Immature natural killer cell (primary cell): ENCODE measurements around the gene ABCG1. TPM values are rescaled to one million over a fixed set of nuclear protein-coding genes. Genes with fewer than 3 reads are reported as not detected.

ENCODE experiments used
- DNase-seq, 3 donors: peaks; one replicate each; pipeline ENCODE4 v3.0.0; 2022; ENCODE audit warnings: mixed read lengths in 1 of 3
- H3K27ac Mint-ChIP-seq, 6 donors: one replicate each; pipeline ENCODE4 v1.8.0; 2020; ENCODE audit warnings: mixed read lengths in 6 of 6, mild to moderate bottlenecking in 5 of 6, inconsistent platforms in 4 of 6, moderate library complexity in 3 of 6
- H3K27me3 Mint-ChIP-seq, 3 donors: one replicate each; pipeline ENCODE4 v1.8.0; 2020 to 2021; ENCODE audit warnings: low read depth in 3 of 3, mild to moderate bottlenecking in 3 of 3, mixed read lengths in 3 of 3, moderate library complexity in 3 of 3, inconsistent platforms in 1 of 3
- H3K36me3 Mint-ChIP-seq, 3 donors: one replicate each; pipeline ENCODE4 v1.8.0; 2020; ENCODE audit warnings: mixed read lengths in 3 of 3, inconsistent platforms in 2 of 3, mild to moderate bottlenecking in 2 of 3
- H3K4me1 Mint-ChIP-seq, 2 donors: one replicate each; pipeline ENCODE4 v1.8.0; 2020; ENCODE audit warnings: inconsistent platforms in 2 of 2, mild to moderate bottlenecking in 2 of 2, mixed read lengths in 2 of 2, moderate library complexity in 1 of 2
- H3K4me3 Mint-ChIP-seq, 5 donors: one replicate each; pipeline ENCODE4 v1.8.0; 2020; ENCODE audit warnings: mild to moderate bottlenecking in 5 of 5, mixed read lengths in 5 of 5, inconsistent platforms in 3 of 5, moderate library complexity in 3 of 5
- H3K9me3 Mint-ChIP-seq, 6 donors: one replicate each; pipeline ENCODE4 v1.8.0; 2020; ENCODE audit warnings: mild to moderate bottlenecking in 6 of 6, mixed read lengths in 6 of 6, inconsistent platforms in 4 of 6, moderate library complexity in 3 of 6
- polyA plus RNA-seq, 3 donors: library from polyadenylated mRNA; unstranded; fragments of 300-500 nt; fragmentation: Illumina TruSeq; gene quantifications; one replicate each; pipeline ENCODE4 v1.2.3, GENCODE V29; 2021

The ABCG1 gene
- polyA plus RNA-seq, 3 donors from 2014 or later = 4.3 to 10.9 (median 8.2) TPM

DNA sequence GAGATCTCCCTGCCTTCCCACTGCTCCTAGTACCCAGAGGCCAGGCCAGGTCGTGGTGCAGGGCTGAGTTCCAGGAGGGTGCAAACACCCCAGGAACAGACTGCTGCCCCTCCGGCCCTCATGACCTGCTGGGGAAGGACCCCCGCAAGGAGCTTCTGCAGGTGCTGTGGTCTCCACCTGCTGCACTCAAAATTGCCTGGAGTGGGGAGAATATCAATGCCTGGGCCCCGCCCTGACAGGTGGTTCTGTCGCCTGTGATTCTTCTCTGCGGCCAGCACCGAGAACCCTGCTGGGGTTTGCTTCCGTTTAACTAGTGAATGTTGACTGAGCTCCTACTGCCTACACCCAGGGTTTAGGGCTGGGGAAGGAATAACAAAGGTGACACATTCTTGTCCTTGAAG, 98.4 kb downstream of the ABCG1 start:
- no peak overlapping the region for H3K4me3 Mint-ChIP-seq
- H3K9me3 Mint-ChIP-seq = no peaks in the 10 kb centered on the region
- peaks cover 15 to 16% of the 10 kb centered on the region in 2 donors for H3K4me1 Mint-ChIP-seq
- DNase-seq = no peak
- H3K27ac Mint-ChIP-seq = no peak overlapping the region
- no peaks in the 10 kb centered on the region for H3K36me3 Mint-ChIP-seq
- peaks cover 0 to 3% (median under 1%) of the 10 kb centered on the region in 3 donors for H3K27me3 Mint-ChIP-seq

DNA sequence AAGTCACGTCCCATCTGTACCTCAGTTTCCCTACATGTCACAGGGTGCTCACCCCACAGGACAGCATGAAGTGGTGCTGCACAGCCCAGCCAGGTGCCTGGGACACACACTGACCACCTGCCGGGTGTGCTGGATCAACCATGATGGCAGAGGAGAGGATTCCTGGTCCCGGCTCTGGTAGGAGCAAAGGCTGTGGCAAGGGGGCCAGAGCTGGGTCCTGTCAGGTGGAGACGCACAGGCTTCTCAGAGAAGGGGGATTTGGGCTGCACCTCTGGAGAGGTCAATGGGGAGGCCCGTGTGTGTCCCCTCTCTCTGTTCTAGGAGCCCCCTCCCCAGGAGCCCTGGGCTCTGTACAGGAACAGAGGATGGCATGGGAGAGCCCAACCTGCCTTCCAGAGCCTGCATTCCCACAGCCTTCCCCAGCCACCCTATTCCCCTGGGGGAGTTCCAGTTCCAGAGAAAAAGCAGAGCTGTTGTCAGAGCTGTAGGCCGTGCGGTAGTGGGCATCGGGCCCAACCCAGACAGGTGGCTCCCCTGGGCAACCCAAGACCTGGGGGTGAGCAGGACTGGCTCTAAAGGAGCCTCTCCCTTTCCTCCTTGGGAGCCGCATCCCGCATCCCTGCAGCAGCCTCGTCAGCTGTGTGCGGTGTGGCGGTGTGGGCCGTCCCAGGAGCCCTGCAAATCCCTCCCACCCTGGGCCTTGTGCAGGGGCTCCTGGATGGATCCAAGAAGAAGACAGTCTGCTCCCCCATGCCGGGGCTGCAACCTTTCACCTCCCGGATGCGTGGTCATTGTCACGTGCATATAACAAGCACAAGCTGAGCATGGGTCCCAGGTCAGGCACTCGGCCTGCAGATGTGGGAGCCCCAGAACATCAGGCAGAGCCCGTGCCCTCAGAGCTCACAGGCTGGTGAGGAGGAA, 99.1 kb downstream of the ABCG1 start:
- Mint-ChIP-seq H3K36me3 (no peaks in the 10 kb centered on the region), H3K27ac (no peak overlapping the region), H3K4me1 (peaks cover 15 to 16% of the 10 kb centered on the region in 2 donors), H3K9me3 (no peaks in the 10 kb centered on the region), H3K4me3 (no peak overlapping the region), H3K27me3 (peaks cover 0 to 3% (median 2%) of the 10 kb centered on the region in 3 donors)
- DNase-seq = no peak

DNA sequence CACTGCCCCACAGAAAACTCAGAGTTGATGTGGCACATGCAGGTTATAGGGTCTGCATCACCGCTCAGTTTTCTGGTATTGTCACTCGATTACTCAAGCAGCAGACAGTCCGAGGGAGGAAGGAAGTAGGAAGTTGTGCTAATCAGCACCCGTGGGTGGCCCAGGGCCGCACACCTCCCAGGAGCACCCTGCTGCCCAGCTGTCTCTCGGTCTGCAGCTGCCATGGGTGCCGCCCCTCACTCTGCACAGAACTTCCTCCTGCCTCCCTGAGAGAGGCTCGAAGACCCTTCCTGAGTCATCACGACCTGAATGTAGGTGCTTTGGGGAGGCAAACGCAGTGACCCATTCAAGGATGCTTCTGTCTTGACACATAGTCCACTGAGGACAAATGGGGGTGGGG, 100.4 kb downstream of the ABCG1 start:
- H3K36me3 Mint-ChIP-seq = no peaks in the 10 kb centered on the region
- no peaks in the 10 kb centered on the region for H3K9me3 Mint-ChIP-seq
- peak overlapping the region in 4 of 5 donors; percentile 23 to 57 (median 48) for H3K4me3 Mint-ChIP-seq
- DNase-seq = peak in 1 of 3 donors; percentile 17
- peaks cover 0 to 5% (median 2%) of the 10 kb centered on the region in 3 donors for H3K27me3 Mint-ChIP-seq
- H3K4me1 Mint-ChIP-seq = peaks cover 15 to 16% of the 10 kb centered on the region in 2 donors
- H3K27ac Mint-ChIP-seq = peak overlapping the region in 2 of 6 donors; percentile 26 to 43

DNA sequence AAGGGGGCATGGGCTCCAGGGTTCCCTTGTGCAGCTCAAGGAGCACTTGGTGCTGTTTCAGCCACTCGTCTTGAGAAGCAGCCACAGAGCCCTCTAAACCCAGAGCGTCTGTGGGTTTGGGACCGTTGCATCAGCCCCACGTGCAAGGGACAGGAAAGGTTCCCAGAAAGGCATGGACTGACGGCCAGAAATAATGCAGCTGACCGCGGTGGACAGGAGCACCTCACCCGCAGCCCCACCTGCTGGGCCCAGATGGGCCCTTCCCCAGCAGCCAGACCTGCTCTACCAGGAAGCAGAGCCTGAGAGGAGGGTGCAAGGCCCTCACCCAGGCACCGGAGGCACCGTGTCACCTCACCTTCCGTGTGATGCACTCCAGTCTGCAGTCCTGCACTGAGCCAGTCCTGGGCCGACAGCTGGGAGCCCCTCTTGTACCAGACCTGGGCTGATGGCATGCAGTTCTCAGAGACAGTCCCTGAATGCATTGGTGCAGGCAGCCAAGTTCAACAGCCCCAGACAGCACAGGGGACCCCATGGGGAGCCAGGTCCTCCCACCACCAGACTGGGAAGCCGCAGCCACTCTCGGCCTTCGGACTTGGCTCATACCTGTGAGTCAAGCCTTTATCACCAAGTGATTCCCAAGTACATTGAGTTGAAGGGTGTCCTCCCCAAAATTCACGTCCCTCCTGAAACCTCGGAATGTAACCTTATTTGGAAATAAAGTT, 101.1 kb downstream of the ABCG1 start:
- peak overlapping the region in 1 of 5 donors; percentile 29 for H3K4me3 Mint-ChIP-seq
- no peak for DNase-seq
- peak overlapping the region in 1 of 6 donors; percentile 43 for H3K27ac Mint-ChIP-seq
- peaks cover 15 to 16% of the 10 kb centered on the region in 2 donors for H3K4me1 Mint-ChIP-seq
- no peaks in the 10 kb centered on the region for H3K36me3 Mint-ChIP-seq
- peaks cover 0 to 7% (median 5%) of the 10 kb centered on the region in 3 donors for H3K27me3 Mint-ChIP-seq
- H3K9me3 Mint-ChIP-seq = no peaks in the 10 kb centered on the region

DNA sequence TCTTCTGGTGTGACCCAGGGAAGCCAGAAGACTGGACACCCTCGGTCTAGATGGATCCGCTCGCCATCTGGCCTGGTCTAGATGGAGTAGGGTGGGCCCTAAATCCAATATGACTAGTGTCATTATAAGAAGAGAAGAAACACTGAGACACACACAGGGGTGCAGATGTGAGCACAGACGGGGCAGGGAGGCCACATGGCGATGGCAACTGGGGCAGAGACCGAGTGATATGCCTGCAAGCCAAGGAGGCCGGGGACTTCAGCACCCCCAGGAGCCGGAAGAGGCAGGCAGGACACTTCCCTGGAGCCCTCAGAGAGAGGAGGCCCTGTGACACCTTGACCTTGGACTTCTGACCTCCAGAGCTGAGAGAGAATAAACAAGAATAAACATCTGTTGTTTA, 101.9 kb downstream of the ABCG1 start:
- Mint-ChIP-seq H3K27ac (peak overlapping the region in 1 of 6 donors; percentile 5), H3K4me1 (peaks cover 15 to 16% of the 10 kb centered on the region in 2 donors), H3K9me3 (no peaks in the 10 kb centered on the region), H3K27me3 (peaks cover 0 to 11% (median 7%) of the 10 kb centered on the region in 3 donors), H3K36me3 (no peaks in the 10 kb centered on the region), H3K4me3 (peak overlapping the region in 1 of 5 donors; percentile 43)
- no peak for DNase-seq

DNA sequence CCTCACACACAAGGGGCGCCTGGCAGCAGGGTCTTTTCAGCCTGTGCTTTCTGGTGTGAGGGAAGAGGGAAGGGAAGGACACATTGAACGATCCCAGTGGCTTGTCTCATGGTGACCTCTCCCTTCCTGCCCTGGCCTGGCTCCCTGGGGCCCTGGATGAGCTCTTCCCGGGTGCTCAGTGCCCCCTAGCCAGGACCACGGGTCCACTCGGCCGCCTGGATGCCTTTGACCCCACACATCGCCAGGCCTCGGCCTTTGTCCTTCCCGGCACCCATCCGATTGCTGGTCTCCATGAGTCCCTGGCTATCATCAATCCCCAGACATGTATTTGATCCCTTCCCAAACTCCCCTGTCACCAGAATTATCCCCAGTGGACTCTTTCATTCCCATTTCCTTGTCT, 102.3 kb downstream of the ABCG1 start:
- Mint-ChIP-seq H3K27me3 (peaks cover 0 to 12% (median 7%) of the 10 kb centered on the region in 3 donors), H3K9me3 (no peaks in the 10 kb centered on the region)

DNA sequence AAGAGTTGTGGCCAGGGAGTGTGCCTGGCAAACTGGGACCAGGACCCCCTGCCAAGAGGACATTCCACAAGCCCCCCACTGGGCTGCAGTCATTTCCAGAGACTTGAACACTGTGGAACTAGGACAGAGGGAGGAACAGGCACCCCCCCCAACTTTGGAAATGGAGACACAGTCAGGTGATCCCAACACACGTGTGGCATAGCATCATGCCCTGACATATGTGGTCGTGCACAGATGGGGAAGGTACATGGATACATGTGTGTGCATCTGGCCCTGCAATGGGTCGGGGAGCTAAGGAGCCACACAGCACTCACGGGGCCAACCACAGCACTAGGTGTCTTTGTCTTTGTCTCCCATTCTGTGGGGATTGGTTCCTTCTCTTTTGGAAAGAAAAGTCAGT, 102.9 kb downstream of the ABCG1 start:
- no peak for DNase-seq
- H3K9me3 Mint-ChIP-seq = no peaks in the 10 kb centered on the region
- no peak overlapping the region for H3K4me3 Mint-ChIP-seq
- H3K27ac Mint-ChIP-seq = no peak overlapping the region
- peaks cover 0 to 12% (median 7%) of the 10 kb centered on the region in 3 donors for H3K27me3 Mint-ChIP-seq
- H3K36me3 Mint-ChIP-seq = no peaks in the 10 kb centered on the region
- H3K4me1 Mint-ChIP-seq = peaks cover 15 to 16% of the 10 kb centered on the region in 2 donors

More for the DNA sequence above, 102.3 kb downstream of the ABCG1 start:
- H3K4me3 Mint-ChIP-seq = no peak overlapping the region
- no peak for DNase-seq
- H3K4me1 Mint-ChIP-seq = peaks cover 15 to 16% of the 10 kb centered on the region in 2 donors
- no peaks in the 10 kb centered on the region for H3K36me3 Mint-ChIP-seq
- no peak overlapping the region for H3K27ac Mint-ChIP-seq

DNA sequence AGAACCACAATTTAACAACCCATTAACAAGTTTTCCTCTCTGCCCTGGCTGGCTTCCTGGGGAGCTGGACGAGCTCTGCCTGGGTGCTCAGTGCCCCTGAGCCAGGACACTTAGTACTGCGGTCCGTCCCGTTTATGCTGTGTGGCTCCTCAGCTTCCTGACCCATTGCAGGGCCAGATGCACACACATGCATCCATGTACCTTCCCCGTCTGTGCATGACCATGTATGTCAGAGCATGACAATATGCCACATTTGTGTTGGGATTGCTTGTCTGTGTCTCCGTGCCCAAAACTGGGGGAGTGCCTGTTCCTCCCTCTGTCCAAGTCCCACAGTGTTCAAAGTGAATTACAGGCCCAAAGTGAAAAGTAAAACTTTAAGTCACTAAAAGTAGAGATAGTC, 106.0 kb downstream of the ABCG1 start:
- Mint-ChIP-seq H3K36me3 (no peaks in the 10 kb centered on the region), H3K9me3 (no peaks in the 10 kb centered on the region), H3K4me3 (no peak overlapping the region), H3K4me1 (peaks cover 0 to 4% of the 10 kb centered on the region in 2 donors), H3K27ac (no peak overlapping the region), H3K27me3 (peaks cover 2 to 12% (median 5%) of the 10 kb centered on the region in 3 donors)
- no peak for DNase-seq

DNA sequence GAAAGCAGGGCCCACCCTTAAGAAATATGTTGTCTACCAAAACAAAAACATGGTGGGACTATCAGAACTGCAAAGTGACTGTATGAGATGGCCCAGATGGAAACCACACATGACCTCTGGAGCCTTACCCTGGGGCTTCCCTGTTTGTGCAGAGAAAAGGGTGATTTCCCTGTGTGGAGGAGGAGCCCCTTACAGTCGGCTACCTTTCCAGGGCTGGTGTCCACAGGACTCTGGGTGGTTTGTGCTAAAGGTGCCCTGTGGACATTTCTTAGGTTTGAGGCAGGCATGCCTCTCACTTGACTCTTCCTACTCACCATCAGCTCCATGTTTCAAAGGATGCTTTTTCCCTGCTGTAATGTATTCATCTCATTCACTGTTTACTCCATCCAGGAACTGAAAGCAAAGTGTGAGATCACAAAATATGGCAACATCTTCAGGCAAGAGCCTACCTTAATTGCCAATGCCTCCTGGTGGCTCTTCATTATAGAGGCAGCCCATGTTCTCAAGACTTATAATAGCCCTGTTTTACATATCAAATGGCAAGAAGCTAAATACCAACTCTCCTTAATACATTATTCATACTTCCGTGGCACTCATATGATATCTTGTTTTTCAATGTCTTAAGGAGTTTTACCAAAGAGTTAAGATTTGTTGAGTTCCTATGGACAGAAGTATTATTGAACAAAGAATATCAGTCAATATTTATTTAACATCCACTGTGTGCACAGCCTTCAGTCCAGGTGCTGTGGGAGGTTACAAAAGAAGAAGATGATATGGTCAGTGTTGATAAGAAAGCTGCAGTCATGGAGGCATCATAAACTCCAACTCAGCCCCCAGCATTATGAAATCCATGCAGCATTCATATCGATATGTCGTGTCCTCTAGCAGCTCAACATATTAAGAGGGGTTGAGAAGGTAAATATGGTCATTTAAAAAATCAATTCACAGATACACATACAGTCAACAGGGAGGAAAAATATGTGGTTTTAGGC, 111.7 kb downstream of the ABCG1 start:
- Mint-ChIP-seq H3K9me3 (peaks cover 5 to 18% (median 13%) of the 10 kb centered on the region in 6 donors), H3K4me3 (no peak overlapping the region), H3K4me1 (no peaks in the 10 kb centered on the region), H3K27ac (no peak overlapping the region), H3K27me3 (peaks cover 2 to 9% (median 7%) of the 10 kb centered on the region in 3 donors), H3K36me3 (peaks cover 4 to 7% (median 7%) of the 10 kb centered on the region in 3 donors)
- no peak for DNase-seq

DNA sequence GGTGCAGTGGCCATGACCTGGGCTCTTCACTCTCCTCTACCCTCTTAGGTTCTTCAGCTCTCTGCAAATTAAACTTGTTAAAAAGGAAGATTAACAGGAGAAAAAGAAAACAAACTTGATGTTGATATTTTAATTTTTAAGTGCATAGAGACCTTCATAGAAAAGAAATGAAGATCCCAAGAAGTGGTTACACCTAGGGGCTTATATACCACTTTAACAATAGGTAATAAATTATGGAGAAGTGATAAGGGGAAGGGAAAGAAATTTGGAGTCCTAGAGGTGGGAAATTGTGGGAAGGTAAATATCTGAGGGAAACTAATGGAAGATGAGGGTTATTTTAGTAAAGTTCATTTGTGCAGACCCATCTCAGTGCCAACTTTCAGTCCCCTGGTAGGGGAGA, 112.7 kb downstream of the ABCG1 start:
- Mint-ChIP-seq H3K27ac (no peak overlapping the region), H3K4me3 (no peak overlapping the region), H3K36me3 (peaks cover 4 to 7% (median 7%) of the 10 kb centered on the region in 3 donors), H3K9me3 (peaks cover 5 to 18% (median 13%) of the 10 kb centered on the region in 6 donors), H3K4me1 (no peaks in the 10 kb centered on the region), H3K27me3 (peaks cover 0 to 9% (median 5%) of the 10 kb centered on the region in 3 donors)
- DNase-seq = no peak

DNA sequence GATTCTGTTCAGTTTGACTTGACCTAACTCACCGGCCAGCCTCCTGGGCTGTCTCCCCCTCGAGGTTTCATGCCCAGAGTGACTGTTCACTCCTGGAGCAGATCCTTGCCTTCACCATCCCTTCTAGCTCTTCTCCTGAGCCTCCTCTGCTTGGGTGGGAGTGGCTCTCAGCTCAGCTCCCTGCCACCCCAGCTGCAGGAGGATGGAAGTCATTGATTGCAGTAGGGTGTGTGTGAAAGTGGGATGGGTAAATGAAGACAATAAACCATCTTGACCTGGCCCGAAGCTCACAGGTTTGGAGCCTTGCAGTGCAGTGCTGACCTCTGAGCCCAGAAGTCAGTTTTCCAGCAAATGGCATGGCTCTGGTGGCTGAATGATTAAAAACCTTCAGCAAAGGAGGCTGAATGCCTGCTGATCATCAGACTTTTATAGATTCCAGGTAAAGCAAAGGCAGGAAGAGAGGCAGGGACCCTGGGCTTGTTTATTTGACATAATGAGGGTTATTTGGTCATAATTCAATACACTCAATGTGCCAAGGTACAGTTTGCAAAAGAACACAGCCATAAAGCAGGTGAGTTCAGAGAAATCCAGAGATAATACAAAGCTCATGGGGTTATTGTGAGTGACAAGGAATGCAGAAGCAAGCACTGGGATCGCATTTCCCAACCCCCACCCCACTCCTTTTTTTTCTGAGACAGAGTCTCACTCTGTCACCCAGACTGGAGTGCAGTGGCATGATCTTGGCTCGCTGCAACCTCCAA, 113.8 kb downstream of the ABCG1 start:
- H3K36me3 Mint-ChIP-seq = peaks cover 4 to 7% (median 7%) of the 10 kb centered on the region in 3 donors
- H3K9me3 Mint-ChIP-seq = peaks cover 5 to 18% (median 13%) of the 10 kb centered on the region in 6 donors
- peaks cover 5 to 11% (median 8%) of the 10 kb centered on the region in 3 donors for H3K27me3 Mint-ChIP-seq
- H3K4me3 Mint-ChIP-seq = no peak overlapping the region
- DNase-seq = no peak
- no peak overlapping the region for H3K27ac Mint-ChIP-seq
- H3K4me1 Mint-ChIP-seq = peaks cover 1 to 3% of the 10 kb centered on the region in 2 donors

DNA sequence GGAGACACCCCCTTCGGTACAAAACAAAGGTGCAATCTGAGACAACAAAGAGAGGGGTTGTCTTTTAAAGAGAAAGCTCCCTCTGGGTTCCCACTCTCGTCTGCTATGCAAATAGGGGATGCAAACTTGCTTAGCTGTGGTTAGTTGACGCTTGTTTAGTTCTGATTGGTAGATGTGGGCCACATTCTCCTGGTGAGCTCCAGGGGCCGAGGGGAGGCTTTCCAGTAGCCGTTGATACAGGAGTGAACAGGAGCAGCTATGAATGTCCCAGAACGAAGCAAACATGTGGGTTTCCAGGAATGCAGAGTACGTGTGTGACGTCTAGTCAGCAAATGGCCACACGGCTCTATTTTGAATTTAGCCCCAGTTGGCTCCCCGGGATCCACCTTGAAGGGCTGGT, 117.1 kb downstream of the ABCG1 start:
- H3K36me3 Mint-ChIP-seq = peaks cover 4 to 7% (median 7%) of the 10 kb centered on the region in 3 donors
- H3K9me3 Mint-ChIP-seq = peaks cover 5 to 16% (median 12%) of the 10 kb centered on the region in 6 donors
- no peak overlapping the region for H3K4me3 Mint-ChIP-seq
- no peak for DNase-seq
- peaks cover 6 to 10% (median 9%) of the 10 kb centered on the region in 3 donors for H3K27me3 Mint-ChIP-seq
- H3K27ac Mint-ChIP-seq = no peak overlapping the region
- H3K4me1 Mint-ChIP-seq = peaks cover 4 to 7% of the 10 kb centered on the region in 2 donors
